Middle frontal gyrus (tissue), 1 donor: ENCODE data around the gene OR4L1.
"Not testable (repeated sequence)": the region's sequence is repeated elsewhere in the genome, so short reads cannot be mapped to it uniquely, and the experiment has no call there.

ENCODE experiments used
- DNase-seq: peaks from one replicate; pipeline ENCODE4 v3.0.0-alpha.2; 2015; ENCODE audit warnings: low spot score; ENCODE audit errors: extremely low spot score

The OR4L1 gene, protein sequence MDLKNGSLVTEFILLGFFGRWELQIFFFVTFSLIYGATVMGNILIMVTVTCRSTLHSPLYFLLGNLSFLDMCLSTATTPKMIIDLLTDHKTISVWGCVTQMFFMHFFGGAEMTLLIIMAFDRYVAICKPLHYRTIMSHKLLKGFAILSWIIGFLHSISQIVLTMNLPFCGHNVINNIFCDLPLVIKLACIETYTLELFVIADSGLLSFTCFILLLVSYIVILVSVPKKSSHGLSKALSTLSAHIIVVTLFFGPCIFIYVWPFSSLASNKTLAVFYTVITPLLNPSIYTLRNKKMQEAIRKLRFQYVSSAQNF

DNA sequence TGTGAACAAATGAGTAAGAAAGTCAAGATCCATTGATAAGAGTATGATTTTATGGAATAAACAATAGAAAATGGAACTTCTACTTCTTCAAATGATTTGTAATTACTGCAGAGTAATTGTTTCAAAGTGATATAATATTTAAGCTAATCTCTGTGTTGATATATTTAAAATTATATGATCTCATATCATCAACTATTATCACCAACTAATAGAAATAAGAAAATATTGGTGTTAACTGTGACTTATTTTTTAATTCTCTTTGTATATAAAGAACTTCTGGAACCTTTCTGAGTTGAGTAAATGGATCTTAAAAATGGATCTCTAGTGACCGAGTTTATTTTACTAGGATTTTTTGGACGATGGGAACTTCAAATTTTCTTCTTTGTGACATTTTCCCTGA, at the start of gene OR4L1:
OR4L1 (plus strand) TSS at position 301 of the 400 bp plus-strand sequence; CDS start at position 301, 0 bp downstream.
- no peak for DNase-seq

DNA sequence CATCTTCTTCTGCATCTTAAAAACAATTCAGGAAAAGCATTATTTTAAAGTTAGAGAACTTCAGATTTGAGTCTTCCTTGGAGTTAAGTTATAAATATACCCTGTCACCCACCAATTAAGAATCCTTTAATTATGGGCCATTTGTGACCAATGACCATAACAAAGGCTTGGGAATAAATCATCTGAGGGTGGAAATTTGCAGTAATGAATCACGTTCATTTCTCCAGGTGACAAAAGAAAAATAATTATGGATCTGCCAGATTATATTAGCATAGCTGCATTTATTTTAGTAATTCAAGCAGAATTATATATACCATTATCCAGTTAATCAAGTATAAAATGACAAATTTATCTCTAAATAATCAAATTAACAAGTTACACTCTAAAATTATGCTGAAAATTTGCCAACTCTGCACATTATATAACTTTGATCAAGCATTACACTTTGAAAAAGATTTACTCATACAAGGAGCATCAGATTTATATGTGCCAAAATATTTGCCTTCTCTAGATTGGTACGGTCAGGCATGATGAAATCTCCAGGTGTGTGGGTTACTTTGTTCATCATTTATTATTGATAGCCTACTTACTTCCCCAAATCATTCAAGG, 40.5 kb upstream of the OR4L1 start, which contains the start of gene OR4K14:
OR4K14 (minus strand) TSS at position 51 of the 609 bp plus-strand sequence. CDS start 4,114 bp downstream, outside the sequence.
- no peak for DNase-seq

DNA sequence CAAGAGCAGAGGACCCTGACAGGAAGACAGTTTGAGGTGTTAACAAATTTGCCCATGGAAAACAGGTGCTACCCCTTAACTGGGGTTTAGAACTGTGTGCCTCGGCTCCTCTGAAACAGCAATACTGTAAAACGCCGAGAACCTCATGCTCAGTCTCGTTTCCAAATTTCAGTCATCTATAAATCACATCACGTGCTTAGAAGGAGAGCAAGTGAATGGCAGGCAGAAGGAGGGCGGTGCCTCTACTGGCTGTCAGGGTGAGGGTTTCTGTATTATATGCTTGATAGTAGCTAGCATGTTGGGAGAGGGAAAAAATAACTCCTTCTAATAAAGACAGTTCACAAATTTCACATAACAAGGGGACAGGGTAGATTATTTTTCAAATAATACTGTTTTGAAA, 28.8 kb upstream of the OR4L1 start:
- DNase-seq: no peak

DNA sequence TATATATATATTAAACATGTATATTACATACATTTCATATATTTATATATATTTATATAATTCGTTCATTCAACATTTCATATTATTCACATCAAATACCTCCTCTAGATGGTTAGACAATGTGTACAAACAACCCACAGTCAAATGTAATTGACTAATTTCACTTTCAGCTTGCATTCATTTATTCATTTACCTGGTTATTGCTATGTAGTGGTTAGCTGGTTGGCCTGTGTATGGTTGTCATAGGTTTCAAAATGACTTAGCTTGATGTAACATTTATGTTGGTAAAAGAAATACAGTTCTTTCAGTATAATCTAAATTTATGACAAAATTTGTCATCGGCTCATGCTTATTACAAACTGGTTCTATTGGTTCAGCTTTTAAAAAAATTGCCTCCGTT, 24.4 kb upstream of the OR4L1 start:
- no peak for DNase-seq

DNA sequence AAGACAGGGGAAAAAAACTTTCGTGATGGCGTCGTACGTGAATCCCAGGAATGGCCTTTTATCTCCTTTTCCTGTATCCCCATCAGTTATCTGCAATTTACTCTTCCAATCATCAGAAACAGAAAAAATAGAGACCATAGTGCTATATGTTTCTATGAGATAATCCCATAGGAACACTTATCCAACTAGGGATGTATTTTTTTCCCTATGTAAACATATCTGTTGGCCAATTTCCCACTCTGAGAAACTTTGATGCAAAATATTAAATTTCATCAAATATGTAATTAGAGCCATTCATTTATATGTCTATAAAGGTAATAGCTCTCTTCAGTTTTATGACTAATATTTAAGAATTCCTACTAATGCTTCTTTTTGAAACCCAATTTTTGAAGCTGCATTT, 23.9 kb upstream of the OR4L1 start, which contains the start of gene OR4K13:
OR4K13 (minus strand) TSS at position 101 of the 400 bp plus-strand sequence. CDS start 1,280 bp downstream, outside the sequence.
- no peak for DNase-seq

DNA sequence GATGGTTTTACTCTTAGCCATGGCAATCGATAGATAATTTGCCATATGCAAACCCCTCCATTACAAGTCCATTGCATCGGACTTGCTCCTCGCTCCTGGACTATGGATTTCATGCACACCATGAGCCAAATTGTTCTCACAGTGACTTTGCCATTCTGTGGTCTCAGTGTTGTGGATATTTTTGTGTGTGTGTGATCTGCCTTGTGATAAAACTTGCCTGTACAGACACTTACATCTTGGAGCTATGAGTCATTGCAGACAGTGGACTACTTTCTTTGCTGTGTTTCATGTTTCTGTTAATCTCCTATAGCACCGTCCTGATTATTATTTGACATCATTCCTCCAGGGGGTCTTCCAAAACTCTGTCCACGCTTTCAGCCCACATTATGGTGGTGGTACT, 15.6 kb upstream of the OR4L1 start:
- DNase-seq: no peak

DNA sequence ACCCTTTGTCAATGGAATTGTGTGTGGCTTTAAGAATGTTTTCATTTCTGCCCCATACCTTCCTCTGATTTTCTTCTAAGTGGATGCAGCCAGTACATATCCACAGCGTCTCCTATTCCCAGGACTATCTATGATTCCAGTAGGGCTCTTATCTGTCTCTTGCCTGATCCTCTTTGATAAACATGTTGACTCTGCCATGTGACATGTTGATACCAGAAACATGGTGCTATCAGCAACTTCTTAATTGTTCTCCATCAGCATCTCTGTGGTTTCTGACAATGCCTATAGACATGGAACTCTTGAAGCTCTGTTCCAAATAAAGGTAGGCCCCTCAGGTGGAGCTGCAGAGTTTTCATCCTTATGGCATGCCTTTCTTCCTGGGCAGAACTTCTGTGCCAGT, 11.6 kb upstream of the OR4L1 start:
- DNase-seq: no peak

DNA sequence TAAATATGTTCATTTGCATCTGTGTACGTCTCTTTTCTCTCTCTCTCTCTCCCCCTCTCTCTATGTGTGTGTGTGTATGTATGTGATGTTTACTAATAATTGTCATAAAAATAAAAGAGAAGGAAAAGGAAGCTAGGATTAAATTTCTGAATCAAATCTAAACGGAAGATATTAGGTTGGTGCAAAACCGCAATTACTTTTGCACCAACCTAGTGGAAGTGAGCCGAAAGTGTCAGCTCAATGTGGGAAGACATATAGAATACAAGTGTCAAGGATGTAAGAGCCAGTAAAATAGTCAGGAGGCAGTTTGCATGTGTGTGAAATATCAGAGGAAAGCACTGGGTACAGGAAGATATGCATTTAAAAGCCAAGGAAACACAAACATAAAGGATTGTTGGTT, 32.2 kb downstream of the OR4L1 start:
- DNase-seq: no peak

DNA sequence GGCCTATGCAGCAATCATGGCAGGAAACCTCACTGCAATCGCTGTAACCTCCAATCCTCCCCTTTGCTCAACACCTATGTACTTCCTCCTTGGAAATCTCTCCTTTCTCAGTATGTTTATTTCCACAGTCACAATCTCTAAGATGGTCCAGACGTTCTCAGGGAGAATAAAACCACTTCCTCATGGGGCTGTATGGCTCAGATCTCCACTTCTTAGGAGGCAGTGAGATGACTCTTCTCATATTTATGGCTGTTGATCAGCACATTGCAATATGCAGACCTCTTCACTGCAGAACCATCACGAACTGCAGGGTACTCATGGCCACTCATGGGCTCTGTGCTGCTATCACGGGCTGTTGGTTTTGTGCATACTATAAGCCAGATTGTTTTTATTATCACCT, 33.6 kb downstream of the OR4L1 start:
- no peak for DNase-seq

DNA sequence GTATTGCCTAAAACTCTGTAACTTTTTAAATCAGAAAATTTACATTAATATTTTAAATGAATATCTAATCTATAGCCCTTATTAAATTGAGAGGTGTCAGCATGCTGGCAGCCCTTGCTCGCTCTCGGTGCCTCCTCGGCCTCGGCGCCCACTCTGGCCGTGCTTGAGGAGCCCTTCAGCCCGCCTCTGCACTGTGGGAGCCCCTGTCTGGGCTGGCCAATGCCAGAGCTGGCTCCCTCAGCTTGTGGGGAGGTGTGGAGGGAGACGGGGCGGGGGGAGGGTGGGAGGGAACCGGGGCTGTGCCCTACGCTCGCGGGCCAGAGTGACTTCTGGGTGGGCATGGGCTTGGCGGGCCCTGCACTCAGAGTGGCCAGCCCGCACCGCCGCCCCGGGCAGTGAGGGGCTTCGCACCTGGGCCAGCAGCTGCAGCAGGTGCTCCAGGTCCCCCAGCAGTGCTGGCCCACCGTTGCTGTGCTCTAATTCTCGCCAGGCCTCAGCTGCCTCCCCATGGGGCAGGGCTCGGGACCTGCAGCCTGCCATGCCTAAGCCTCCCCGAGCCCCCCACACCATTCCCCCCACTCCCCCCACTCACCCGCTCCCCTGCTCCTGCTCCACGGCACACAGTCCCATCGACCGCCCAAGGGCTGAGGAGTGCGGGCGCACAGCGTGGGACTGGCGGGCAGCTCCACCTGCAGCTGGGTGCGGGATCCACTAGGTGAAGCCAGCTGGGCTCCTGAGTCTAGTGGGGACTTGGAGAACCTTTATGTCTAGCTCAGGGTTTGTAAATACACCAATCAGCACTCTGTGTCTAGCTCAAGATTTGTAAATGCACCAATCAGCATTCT, 39.3 kb downstream of the OR4L1 start:
- DNase-seq: not testable (repeated sequence)

DNA sequence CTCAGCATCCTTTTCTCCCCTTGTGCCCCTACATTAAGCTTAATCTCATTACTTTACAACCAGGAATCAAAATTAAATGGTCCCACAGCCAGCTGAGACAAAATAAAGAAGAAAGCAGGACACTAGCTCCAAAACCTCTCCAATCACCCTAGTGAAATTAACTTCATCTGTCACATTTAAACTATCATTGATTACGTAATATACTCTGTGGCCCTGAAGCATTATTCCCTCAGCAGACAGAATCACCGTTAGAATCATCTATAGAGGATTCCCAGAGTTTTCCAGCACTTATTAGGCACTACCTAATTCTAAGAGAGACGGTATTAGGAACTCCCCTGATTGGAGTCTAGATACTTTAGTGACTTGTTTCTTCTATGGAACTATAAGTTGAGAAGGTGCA, 50.6 kb downstream of the OR4L1 start, which contains the start of gene OR4K17:
OR4K17 (plus strand) TSS at position 302 of the 400 bp plus-strand sequence. CDS start 6,761 bp downstream, outside the sequence.
- DNase-seq: no peak
